Endothelial cell of umbilical vein (primary cell): ENCODE data around the gene RAB7B. TPM values are rescaled to one million over a fixed set of nuclear protein-coding genes. Genes with fewer than 3 reads are reported as not detected.
A peak's percentile ranks its signal among the peaks of the same experiment; 100 is the strongest.

Experiments
- BruUV-seq: library from RNA; stranded (reverse); fragments of 400-500 nt; replicated peaks from 2 replicates; lab custom pipeline; 2021; lab: Mats Ljungman, UMichigan
- CTCF ChIA-PET: fragments of 300-600, 350-600 bp; sonication (Branson Sonifier 250); formaldehyde crosslinking; loops from one replicate; lab custom pipeline; 2021; ENCODE audit warnings: antibody characterized with exemption, inconsistent platforms; lab: Charles Lee
- POLR2A ChIA-PET: fragments of 300-600, 350-600 bp; sonication (Branson Sonifier 250); formaldehyde crosslinking; loops from one replicate; lab custom pipeline; 2021; ENCODE audit warnings: antibody characterized with exemption, inconsistent platforms; lab: Charles Lee
- DNase-seq: peaks from one replicate; pipeline ENCODE4 v3.0.0-alpha.2; 2011; ENCODE audit warnings: low read depth, low spot score
- FAIRE-seq: peaks from 2 replicates; lab custom pipeline; 2011; peaks lifted over from hg19 to GRCh38; lab: Jason Lieb, UNC
- H2AFZ ChIP-seq: 2 replicates; pipeline ENCODE4 v1.6.0; 2012; ENCODE audit warnings: low read depth, low read length, control low read depth, inconsistent platforms
- H3K27ac ChIP-seq: 2 replicates; pipeline ENCODE4 v1.5.1; 2011; ENCODE audit warnings: low read depth, mild to moderate bottlenecking, control low read depth, low read length, moderate library complexity; ENCODE audit not compliant: insufficient read depth
- H3K27me3 ChIP-seq, 2 experiments: 2 replicates each; pipeline versions ENCODE4 v1.6.0 to v1.6.1; 2011; ENCODE audit warnings: low read length in 2 of 2, mixed read lengths in 1 of 2; ENCODE audit not compliant: control insufficient read depth in 2 of 2, insufficient read depth in 2 of 2
- H3K36me3 ChIP-seq, 2 experiments: 2 replicates in 1 of 2; 3 replicates in 1 of 2; pipeline ENCODE4 v1.5.1; 2011; ENCODE audit warnings: low read length in 2 of 2, mild to moderate bottlenecking in 1 of 2, moderate library complexity in 1 of 2; ENCODE audit not compliant: control insufficient read depth in 2 of 2, insufficient read depth in 2 of 2; ENCODE audit errors: extremely low read depth in 1 of 2
- H3K4me1 ChIP-seq: 3 replicates; pipeline ENCODE4 v1.5.1; 2011; ENCODE audit warnings: mild to moderate bottlenecking, low read length; ENCODE audit not compliant: control insufficient read depth, insufficient read depth; ENCODE audit errors: extremely low read depth
- H3K4me2 ChIP-seq: 2 replicates; pipeline ENCODE4 v1.6.1; 2011; ENCODE audit warnings: low read length, control low read depth, mixed read lengths; ENCODE audit not compliant: insufficient read depth
- H3K4me3 ChIP-seq, 3 experiments: fragments of 200-600 bp in 1 of 3; sonication (generic), shearing (Covaris generic) in 1 of 3; replicated peaks in 1 of 3; 2 replicates each; pipeline ENCODE4 v1.5.1; 2011 to 2016; ENCODE audit warnings: control low read depth in 3 of 3, low read length in 3 of 3, mild to moderate bottlenecking in 2 of 3, inconsistent platforms in 1 of 3, low read depth in 1 of 3, moderate library complexity in 1 of 3; ENCODE audit not compliant: insufficient read depth in 1 of 3
- H3K79me2 ChIP-seq: 2 replicates; pipeline ENCODE4 v1.6.0; 2012; ENCODE audit warnings: low read length, inconsistent platforms; ENCODE audit not compliant: control insufficient read depth, insufficient read depth
- H3K9ac ChIP-seq: replicated peaks from 2 replicates; pipeline ENCODE3; 2011; ENCODE audit warnings: low read length, control low read depth; ENCODE audit not compliant: insufficient read depth; ENCODE audit errors: extremely low read depth
- H3K9me1 ChIP-seq: replicated peaks from 3 replicates; pipeline ENCODE4 v1.6.0; 2011; ENCODE audit warnings: mild to moderate bottlenecking, low read length; ENCODE audit not compliant: control insufficient read depth, insufficient read depth; ENCODE audit errors: extremely low read depth
- H3K9me3 ChIP-seq: replicated peaks from 2 replicates; pipeline ENCODE4 v1.5.1; 2012; ENCODE audit warnings: low read length, inconsistent platforms; ENCODE audit not compliant: control insufficient read depth, insufficient read depth
- H4K20me1 ChIP-seq: replicated peaks from 2 replicates; pipeline ENCODE3; 2011; ENCODE audit warnings: mild to moderate bottlenecking, low read length; ENCODE audit not compliant: control insufficient read depth, insufficient read depth; ENCODE audit errors: extremely low read depth
- CTCF ChIP-seq, 2 donors: IDR thresholded peaks; 1 replicate in 1 of 2; 2 replicates in 1 of 2; pipeline ENCODE4 v1.5.1; 2011; ENCODE audit warnings: low read length in 2 of 2, mild to moderate bottlenecking in 2 of 2, moderate library complexity in 2 of 2, control low read depth in 1 of 2, inconsistent platforms in 1 of 2, low read depth in 1 of 2; ENCODE audit not compliant: insufficient read depth in 1 of 2; ENCODE audit errors: extremely low read depth in 1 of 2
- FOS ChIP-seq: IDR thresholded peaks from 2 replicates; pipeline ENCODE4 v1.6.1; 2011; ENCODE audit warnings: mild to moderate bottlenecking, low read length, moderate library complexity, borderline replicate concordance; ENCODE audit not compliant: insufficient read depth
- GATA2 ChIP-seq: IDR thresholded peaks from 2 replicates; pipeline ENCODE4 v1.7.0; 2011; ENCODE audit warnings: low read depth, mild to moderate bottlenecking, moderate library complexity, mixed read lengths, low read length; ENCODE audit not compliant: insufficient read length, insufficient read depth
- JUN ChIP-seq: IDR thresholded peaks from 2 replicates; pipeline ENCODE4 v1.6.1; 2011; ENCODE audit warnings: borderline replicate concordance, low read depth; ENCODE audit not compliant: insufficient read length, insufficient read depth
- MAX ChIP-seq: IDR thresholded peaks from 2 replicates; pipeline ENCODE4 v1.6.1; 2011; ENCODE audit not compliant: insufficient read depth, insufficient read length
- MYC ChIP-seq: IDR thresholded peaks from one replicate; pipeline ENCODE4 v1.6.1; 2011; ENCODE audit warnings: mild to moderate bottlenecking, low read depth, low read length
- POLR2A ChIP-seq: IDR thresholded peaks from 2 replicates; pipeline ENCODE4 v1.6.1; 2012; ENCODE audit warnings: low read depth, mild to moderate bottlenecking, control low read depth, low read length
- POLR2AphosphoS5 ChIP-seq: IDR thresholded peaks from 2 replicates; pipeline ENCODE4 v1.6.1; 2012; ENCODE audit warnings: low read depth, mild to moderate bottlenecking, control low read depth, low read length, moderate library complexity; ENCODE audit not compliant: insufficient read depth
- dilution Hi-C: fragments of 300-500 bp; cut with MboI; formaldehyde crosslinking; loops from one replicate; pipeline ENCODE4 v1.15.0; 2019; ENCODE audit warnings: low sequenced_read_pairs; ENCODE audit not compliant: extremely low pct_ligation_motif_present
- intact Hi-C: fragments of 100-400 bp; cut with micrococcal nuclease; formaldehyde crosslinking; loops from one replicate; pipeline ENCODE4 v1.10.0; 2022
- polyA plus RNA-seq, 4 experiments: library from polyadenylated mRNA; depleted of rRNA in 3 of 4; stranded (reverse) in 3 of 4; unstranded in 1 of 4; fragments of >200 nt; gene quantifications; 2 replicates each; pipeline versions ENCODE4 v1.2.1 to v1.2.3, GENCODE V29; 2011 to 2012; ENCODE audit warnings: missing spikeins in 1 of 4
- total RNA-seq: library from RNA; stranded (reverse); gene quantifications from 2 replicates; pipeline ENCODE4 v1.2.3, GENCODE V29; 2021

The RAB7B gene
- total and polyA plus RNA-seq, 2 donors (not counting 3 experiments of a cell fraction or from before 2014, with no cell fraction given), result 0.15 TPM; not detected in 1

GRCh38 chr1:205991237-205991636 lies 12.0 kb downstream of the RAB7B start:
- Histone ChIP-seq H3K9me3 (no peaks in the 10 kb centered on the region), H3K27me3 (no peaks in the 10 kb centered on the region), H3K9ac (no peak overlapping the region), H3K36me3 (no peaks in the 10 kb centered on the region), H3K4me1 (peaks cover 21% of the 10 kb centered on the region), H3K4me3 (no peak overlapping the region), H3K9me1 (no peaks in the 10 kb centered on the region), H3K79me2 (no peaks in the 10 kb centered on the region), H2AFZ (peak overlapping the region; percentile 6), H4K20me1 (no peaks in the 10 kb centered on the region), H3K27ac (no peak overlapping the region), H3K4me2 (no peak overlapping the region)
- no TSS peak for BruUV-seq
- TF ChIP-seq GATA2 (no peak), FOS (peak; percentile 29)
- FAIRE-seq (no peak), DNase-seq (no peak)
- intact Hi-C loops (no loop called here), dilution Hi-C loops (loop anchor here (25.0 kb wide), 1 partner anchor 121 kb away; the partner anchor contains the start of gene AVPR1B)
- POLR2A ChIA-PET, result no interaction called here
- CTCF ChIA-PET, result interaction anchor here (1.0 to 3.1 kb wide), 5 partner anchors 14 to 929 kb away, joined by 3 to 17 read pairs (median 4); no protein-coding TSS in a partner anchor

- POLR2A ChIA-PET, result no interaction called here
- Histone ChIP-seq H3K27me3 (no peaks in the 10 kb centered on the region), H3K79me2 (no peaks in the 10 kb centered on the region), H3K27ac (no peak overlapping the region), H3K9ac (no peak overlapping the region), H3K4me3 (no peak overlapping the region), H3K4me2 (no peak overlapping the region), H2AFZ (no peak overlapping the region), H3K9me3 (no peaks in the 10 kb centered on the region), H3K4me1 (peaks cover 25% of the 10 kb centered on the region), H3K36me3 (no peaks in the 10 kb centered on the region), H4K20me1 (no peaks in the 10 kb centered on the region), H3K9me1 (no peaks in the 10 kb centered on the region)
- BruUV-seq, result no TSS peak
- DNase-seq (no peak), FAIRE-seq (no peak)
- CTCF ChIA-PET, result interaction anchor here (1.0 to 1.2 kb wide), 4 partner anchors 11 to 116 kb away, joined by 3 to 8 read pairs (median 5); no protein-coding TSS in a partner anchor
- TF ChIP-seq MYC (no peak), MAX (no peak), GATA2 (no peak), JUN (no peak), POLR2A (no peak), FOS (no peak), CTCF (IDR thresholded peaks at IDR 0.05; ENCODE audit: extremely low read depth in 1 of 2, insufficient read depth in 1 of 2, low read depth in 1 of 2, low read length in 2 of 2) (no peak), POLR2AphosphoS5 (no peak)
- intact Hi-C loops, result no loop called here
- dilution Hi-C loops, result loop anchor here (25.0 kb wide), 1 partner anchor 122 kb away; the partner anchor contains the start of gene AVPR1B
Observed at GRCh38 chr1:205990226-205990625, 13.0 kb downstream of the RAB7B start.
